ENCODE data around the gene NBAS.

DNA sequence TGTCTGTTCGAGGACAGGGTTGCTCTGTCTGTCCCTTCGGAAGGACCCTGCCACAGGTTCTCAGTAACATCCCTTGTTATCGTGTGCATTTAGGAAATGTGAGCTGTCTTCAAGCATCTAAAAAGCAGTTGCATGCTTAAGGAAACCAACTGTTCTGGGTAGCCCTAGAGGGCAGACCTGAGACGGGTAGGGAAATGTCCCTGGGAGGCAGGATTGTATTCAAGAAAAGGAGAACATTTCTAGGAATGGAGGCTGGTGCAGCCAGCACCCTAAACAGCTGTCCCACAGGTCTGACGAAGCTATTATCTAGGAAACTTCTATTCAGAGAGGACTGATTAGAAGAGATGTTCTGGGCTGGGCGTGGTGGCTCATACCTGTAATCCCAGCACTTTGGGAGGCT lies 414.2 kb downstream of the NBAS start:
- TF ChIP-seq CTCF (IDR thresholded peaks at IDR 0.05) = no peak
- TF ChIP-seq POLR2A (IDR thresholded peaks at IDR 0.05) = no peak

Measured in esophagus squamous epithelium (tissue), 4 donors.